Measurements from ENCODE around the gene ME3.

DNA sequence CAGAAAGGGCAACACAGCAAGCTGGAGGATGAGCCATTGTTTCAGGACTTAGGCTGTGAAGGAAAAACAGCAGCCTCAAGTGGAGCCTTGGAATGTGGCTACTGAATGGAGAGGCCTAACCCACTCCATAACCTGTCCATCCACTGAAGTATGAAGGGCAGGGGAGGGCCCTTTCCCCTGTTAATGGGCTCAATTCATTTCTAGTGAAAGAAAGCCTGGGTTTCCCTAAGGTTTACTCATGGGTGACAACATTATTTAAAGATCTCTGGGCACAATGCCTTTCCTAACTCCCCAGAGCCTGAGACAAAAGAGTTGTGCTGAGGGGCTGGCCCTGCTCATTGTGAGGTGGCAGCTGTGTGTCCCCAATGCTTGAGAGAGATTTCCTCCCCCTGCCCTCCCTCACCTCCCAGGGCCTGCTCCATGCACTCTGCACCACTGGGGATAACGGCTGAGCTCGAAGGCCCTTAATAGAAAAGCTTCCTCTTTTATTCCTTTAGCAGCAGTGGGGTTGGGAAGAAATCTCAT lies 83.8 kb downstream of the ME3 start:
- TF ChIP-seq EZH2 (IDR thresholded peaks at IDR 0.05; ENCODE audit: insufficient read depth, poor library complexity, severe bottlenecking) (no peak), EZH2phosphoT487 (IDR thresholded peaks at IDR 0.05; ENCODE audit: insufficient read depth, low read depth) (no peak)

Measured in GM23248 (cell line).